HS-27A (cell line): ENCODE results near the gene TMEM132C.
"Not testable (repeated sequence)": the region's sequence is repeated elsewhere in the genome, so short reads cannot be mapped to it uniquely, and the experiment has no call there.

ENCODE experiments used
- DNase-seq: peaks from one replicate; pipeline ENCODE4 v3.0.0-alpha.2; 2012; ENCODE audit warnings: low read depth, missing footprints

TMEM132C gene

DNA sequence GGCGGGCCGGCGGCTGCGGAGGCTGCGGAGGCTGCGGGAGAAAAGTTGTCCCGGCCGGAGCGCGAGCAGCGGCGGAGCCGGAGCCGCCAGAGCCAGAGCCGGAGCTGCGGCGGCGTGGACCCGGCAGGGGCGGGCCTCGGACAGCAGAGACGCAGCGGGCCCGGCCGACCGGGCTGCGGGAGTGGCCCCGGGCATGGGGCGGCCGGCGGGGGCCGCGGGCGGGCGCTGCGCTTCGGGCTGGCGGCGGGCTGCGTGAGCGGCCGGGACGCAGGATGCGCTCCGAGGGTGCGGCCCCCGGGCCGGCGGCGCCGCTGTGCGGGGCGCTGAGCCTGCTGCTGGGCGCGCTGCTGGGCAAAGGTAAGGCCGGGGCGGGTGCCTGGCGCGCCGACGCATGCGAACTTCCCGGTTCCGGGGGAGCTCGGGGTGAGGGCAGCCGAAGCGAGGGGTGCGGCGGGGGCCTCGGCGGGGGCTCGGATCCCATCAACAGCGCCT lies at the start of gene TMEM132C:
TMEM132C (plus strand) TSS at position 40 of the 492 bp plus-strand sequence; CDS start at position 273, 233 bp downstream.
- DNase-seq: no peak

GRCh38 chr12:128224226-128224625 lies 42.7 kb upstream of the TMEM132C start:
- DNase-seq: no peak

- no peak for DNase-seq
Measured at GRCh38 chr12:128228581-128228980, 38.4 kb upstream of the TMEM132C start.

DNA sequence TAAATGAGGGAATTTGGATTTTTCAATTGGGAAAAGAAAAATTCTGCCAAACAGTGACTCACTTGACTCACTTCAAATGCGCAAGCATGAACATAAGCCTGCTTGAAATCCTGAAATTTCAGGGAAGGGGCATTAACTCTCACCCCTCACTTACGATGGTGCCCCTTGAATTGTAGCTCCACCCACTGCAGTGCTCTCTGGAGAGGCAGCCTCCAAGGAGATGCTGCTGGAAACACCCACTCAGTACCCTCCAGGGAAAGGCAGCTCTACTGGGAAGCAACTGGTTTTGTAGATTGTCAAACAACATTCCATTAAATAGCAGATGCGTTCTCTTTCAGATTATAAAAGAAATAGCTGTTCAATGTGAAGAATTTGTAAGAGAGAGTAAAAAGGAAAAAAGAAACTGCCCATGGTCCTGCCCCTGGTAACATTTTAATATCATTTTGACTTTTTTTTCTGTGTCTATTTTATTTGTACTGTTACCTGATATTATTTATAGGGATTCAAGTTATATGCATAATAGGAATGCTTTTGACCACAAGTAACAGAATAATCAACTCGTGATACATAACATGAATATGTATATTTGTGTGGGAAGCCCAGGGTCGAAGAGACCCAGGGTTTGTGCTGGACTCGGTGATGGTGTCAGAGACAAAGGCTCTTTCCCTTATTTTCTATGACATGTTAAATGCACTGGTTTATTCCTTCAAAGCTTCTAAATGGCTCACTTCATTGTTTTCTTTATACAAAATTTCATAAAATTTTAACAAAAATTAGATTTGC lies 31.1 kb upstream of the TMEM132C start:
- DNase-seq: no peak

GRCh38 chr12:128236525-128236924 lies 30.4 kb upstream of the TMEM132C start:
- no peak for DNase-seq

DNA sequence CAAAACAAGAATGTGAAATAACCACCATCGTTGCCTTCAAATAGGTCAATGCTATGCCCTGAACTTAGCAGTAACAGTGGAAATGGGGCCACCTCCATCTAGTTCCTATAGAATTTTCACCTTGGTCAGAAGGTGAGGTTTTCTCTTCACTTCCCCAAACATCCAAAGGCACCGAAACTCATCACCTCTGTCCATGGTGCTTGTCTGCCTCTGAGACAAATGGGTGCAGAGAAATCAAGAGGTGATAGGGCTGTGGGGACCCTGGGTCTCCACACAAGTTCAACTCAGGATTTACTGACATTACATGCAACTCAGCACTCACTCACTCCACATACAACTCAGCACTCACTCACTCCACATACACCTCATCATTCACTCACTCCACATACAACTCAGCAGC lies 26.2 kb upstream of the TMEM132C start:
- no peak for DNase-seq

DNA sequence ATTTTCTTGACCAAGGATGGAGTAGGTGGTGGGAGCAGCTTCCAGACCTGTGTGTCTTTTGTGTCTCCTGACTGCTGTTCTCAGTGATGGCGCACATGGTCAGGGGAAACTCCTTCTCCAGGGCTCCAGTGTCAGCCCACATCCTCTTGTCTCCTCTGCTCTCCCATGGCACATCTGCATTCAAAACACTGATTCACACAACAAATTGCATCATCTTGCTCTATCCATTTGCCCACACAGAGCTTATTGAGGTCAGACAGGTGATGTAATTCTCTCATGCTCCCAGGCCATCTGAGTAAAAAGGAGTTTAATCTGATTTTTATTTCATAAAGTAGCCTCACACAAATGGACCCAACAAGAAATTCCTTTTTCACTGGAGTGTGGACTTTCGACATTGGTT lies 21.8 kb upstream of the TMEM132C start:
- DNase-seq: no peak

DNA sequence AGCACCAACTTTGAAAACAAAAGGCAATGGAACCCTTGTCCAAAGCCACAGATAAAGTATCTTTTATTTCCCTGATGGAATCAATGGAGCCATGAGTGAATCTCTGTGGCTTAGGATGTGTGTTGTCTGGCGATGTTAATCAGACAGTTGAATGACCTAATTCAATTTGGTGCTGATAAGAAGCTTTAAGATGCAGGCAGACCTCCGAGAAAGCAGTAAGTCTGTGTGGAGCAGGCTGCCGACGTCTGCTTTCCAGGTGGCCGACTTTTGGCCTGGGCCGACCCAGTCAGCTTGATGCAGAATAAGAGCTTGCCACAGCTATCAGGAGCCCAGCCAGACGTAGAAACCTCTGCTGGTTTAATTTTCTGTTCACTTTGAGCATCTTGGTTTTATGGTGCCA lies 21.1 kb upstream of the TMEM132C start:
- DNase-seq: no peak

GRCh38 chr12:128250096-128250495 lies 16.9 kb upstream of the TMEM132C start:
- no peak for DNase-seq

DNA sequence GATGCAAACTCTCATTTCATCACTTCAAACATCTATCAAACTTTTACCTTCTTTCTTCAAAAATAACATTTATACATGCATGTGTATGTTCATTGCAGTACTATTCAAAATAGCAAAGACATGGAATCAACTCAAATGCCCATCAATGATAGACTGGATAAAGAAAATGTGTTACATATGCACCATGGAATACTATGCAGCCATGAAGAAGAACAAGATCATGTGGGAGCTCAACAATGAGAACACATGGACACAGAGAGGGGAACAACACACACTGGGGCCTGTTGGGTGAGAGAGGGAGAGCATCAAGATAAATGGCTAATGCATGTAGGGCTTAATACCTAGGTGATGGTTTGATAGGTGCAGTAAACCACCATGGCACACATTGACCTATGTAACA lies 13.1 kb upstream of the TMEM132C start:
- not testable (repeated sequence) for DNase-seq

DNA sequence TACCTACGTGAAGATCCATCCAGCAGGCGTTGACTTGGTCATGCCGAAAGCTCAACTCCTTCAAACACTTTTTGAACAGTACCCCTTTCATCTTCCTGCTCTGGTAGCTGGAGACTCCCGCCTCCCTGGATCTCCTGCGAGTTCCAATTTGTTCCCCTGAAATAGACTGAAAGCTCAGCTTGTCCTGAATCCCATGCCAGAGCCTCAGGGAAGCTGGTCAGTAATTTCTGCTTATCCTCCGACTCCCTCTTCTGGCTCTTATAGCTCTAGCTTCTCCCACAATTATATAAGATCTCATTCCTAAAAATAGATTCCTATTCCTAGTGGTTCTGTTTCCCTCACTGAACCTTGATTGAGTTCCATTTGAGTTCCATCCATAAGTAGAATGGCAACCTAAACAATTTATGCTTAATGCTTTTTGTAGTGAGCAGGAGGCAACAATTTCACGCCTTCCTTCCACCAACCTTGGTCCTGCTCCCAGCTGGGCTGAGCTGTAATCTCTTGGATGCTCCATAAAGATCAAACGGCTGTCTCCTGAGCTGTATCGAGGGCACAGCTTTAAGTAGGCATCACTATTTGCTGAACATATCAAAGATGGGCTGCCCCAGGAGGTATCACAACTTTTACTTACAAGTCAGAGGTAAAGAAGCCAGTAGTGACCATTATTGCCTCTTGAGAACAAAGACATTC lies 8.0 kb upstream of the TMEM132C start:
- no peak for DNase-seq

DNA sequence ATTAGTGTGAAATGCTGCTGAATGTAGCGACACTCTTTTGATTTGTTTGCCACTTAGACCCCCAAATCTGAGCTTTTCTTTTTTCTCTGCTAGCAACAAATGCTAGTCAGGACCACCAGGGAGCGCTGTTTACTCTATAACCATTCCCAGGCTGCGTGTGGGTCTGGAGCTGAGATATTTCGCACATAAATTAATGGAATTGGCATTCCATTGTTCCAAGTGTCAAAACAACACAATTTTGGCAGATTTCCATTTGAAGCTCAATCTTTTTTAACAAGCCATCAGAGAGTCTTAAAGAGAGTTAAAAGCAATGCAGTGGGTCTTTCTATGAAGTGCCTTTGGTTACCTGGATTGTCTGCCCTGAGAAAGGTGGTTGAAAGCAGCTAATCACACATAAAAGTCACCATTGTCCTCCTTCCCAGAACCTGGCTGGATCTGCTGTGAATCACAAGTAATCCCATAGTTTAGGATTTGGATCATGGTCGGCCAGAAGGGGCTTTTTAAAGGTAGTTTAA lies 7.4 kb upstream of the TMEM132C start:
- DNase-seq: no peak

DNA sequence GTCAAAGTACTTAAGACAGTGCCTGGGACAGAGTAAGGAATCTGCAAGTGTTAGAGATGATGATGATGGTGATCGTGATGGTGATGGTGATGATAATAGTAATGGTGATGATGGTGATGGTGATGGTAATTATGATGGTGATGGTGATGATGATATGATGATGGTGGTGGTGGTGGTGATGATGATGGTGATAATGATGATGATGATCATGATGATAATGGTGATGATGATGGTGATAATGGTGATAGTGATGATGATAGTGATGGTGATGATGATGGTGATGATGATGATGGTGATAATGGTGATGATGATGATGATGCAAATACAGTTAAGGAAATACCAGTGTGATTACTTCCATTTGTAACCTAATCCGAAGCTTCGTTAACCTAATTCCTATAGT lies 5.2 kb upstream of the TMEM132C start:
- no peak for DNase-seq

GRCh38 chr12:128265566-128265965 lies 1.4 kb upstream of the TMEM132C start:
- DNase-seq: no peak

DNA sequence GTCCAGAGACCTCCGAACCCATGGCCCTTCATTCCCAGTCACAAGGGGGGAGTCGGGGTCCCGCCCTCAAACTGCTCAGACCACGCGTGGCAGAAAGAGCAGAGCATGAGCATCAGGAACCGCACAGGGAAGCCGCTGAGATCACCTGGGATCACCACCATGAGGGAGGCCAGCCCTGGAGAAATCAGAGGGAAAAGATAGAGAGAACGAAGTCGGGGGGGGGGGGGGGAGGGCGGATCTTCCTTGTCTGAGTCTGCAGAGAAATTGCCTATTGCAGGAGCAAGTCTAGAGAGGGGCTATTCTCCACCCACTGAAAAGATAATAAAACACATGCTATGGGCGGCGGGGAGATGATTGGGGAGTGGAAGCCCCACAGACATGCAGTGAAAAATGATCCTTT lies 884 bp upstream of the TMEM132C start:
- no peak for DNase-seq

DNA sequence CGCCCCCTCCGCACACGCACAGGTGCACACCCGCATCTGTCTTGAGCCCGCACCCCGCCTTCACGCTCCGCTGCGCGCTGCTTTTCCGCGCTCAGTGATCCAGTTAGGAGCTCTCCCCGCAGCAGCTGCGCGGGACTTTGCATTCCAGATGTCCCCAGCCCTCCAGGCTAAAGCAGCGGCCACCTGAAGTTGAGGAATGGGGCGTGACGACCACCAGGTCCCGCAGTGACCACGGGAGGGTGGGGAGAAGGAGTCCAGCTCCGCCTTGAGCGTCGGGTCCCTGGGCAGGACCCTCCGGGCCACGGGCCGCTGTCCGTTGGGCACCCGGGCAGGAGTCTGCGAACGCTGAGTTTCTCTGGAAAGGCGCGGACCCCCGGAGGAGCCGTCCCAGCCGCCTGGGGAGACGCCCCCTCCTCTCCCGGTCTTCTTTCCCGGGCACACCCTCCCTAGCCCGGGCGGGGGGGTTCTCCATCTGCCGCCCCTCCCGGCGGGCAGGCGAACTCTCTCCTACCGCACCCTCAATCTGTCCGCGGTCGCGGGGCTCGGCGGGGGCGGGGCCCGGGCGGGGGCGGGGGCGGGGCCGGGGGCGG lies 334 bp upstream of the TMEM132C start:
- no peak for DNase-seq

GRCh38 chr12:128267651-128268378 lies 845 bp downstream of the TMEM132C start:
- DNase-seq: no peak

GRCh38 chr12:128268379-128268995 lies 1.5 kb downstream of the TMEM132C start:
- no peak for DNase-seq

GRCh38 chr12:128269181-128269591 lies 2.2 kb downstream of the TMEM132C start:
- DNase-seq: no peak

DNA sequence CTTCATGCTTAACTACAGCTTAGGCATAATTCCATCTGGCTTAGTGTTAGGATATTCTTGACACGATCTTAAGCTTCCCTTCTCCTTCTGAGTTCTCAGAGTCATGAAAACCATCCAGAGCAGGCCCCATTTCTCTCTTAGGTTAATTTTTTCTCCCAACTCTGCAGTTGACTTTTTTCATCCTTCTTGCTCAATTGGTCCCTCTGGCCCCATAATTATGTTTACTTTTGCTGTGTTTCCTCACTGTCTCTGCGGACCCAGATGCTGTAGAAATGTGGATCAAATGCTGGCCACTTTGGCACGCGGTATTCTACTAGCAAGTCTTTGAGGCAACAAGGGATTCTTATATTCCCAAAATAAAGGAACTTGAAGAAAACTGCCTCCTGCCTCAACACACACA lies 9.5 kb downstream of the TMEM132C start:
- DNase-seq: no peak

DNA sequence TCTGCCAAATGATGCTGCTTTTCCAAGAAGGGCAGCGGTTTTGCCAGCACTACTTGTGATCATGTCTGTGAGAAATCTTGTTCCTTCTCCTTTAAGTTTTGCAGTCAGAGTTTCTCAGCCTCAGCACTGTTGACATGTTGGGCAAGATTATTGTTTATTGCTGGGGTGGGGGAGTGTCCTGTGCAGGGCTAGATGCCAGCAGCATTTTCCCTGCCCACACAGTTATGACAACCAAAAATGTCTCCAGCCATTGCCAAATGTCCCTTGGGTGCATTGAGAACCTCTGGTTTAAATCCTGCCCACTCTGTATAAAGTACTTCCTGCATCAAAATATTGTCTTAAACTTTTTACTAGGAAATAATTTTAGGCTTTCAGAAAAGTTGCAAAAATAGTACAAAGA lies 20.0 kb downstream of the TMEM132C start:
- DNase-seq: no peak

GRCh38 chr12:128288357-128288756 lies 21.4 kb downstream of the TMEM132C start:
- no peak for DNase-seq
